ENCODE measurements around the gene DNAJA3. TPM values are rescaled to one million over a fixed set of nuclear protein-coding genes. Genes with fewer than 3 reads are reported as not detected.
A peak's percentile ranks its signal among the peaks of the same experiment; 100 is the strongest.

Gene DNAJA3
- total RNA-seq, 1 experiment from 2014 or later: 214 TPM

GRCh38 chr16:4428500-4428899 is 2.8 kb downstream of the DNAJA3 start:
- DNase-seq (ENCODE audit: extremely low read depth, low read depth): no peak

GRCh38 chr16:4431023-4431422 is 5.4 kb downstream of the DNAJA3 start:
- DNase-seq (ENCODE audit: extremely low read depth, low read depth): no peak

- DNase-seq (ENCODE audit: extremely low read depth, low read depth): no peak
Observed at GRCh38 chr16:4433228-4433627, 7.6 kb downstream of the DNAJA3 start.

GRCh38 chr16:4433914-4434787 is 8.5 kb downstream of the DNAJA3 start:
- no peak for DNase-seq (ENCODE audit: extremely low read depth, low read depth)

GRCh38 chr16:4435337-4436067 is 9.8 kb downstream of the DNAJA3 start:
- no peak for DNase-seq (ENCODE audit: extremely low read depth, low read depth)

- DNase-seq (ENCODE audit: extremely low read depth, low read depth): no peak
Observed at GRCh38 chr16:4437366-4437765, 11.7 kb downstream of the DNAJA3 start.

- DNase-seq (ENCODE audit: extremely low read depth, low read depth): no peak
Observed at GRCh38 chr16:4442371-4442770, 16.7 kb downstream of the DNAJA3 start.

- DNase-seq (ENCODE audit: extremely low read depth, low read depth): no peak
Observed at GRCh38 chr16:4443271-4443670, 17.6 kb downstream of the DNAJA3 start.

GRCh38 chr16:4443986-4444385 is 18.3 kb downstream of the DNAJA3 start:
- DNase-seq (ENCODE audit: extremely low read depth, low read depth): no peak

- no peak for DNase-seq (ENCODE audit: extremely low read depth, low read depth)
Observed at GRCh38 chr16:4450430-4450829, 24.8 kb downstream of the DNAJA3 start.

GRCh38 chr16:4450931-4451519 is 25.4 kb downstream of the DNAJA3 start:
- DNase-seq (ENCODE audit: extremely low read depth, low read depth): peak; percentile 79

GRCh38 chr16:4452674-4453073 is 27.0 kb downstream of the DNAJA3 start:
- no peak for DNase-seq (ENCODE audit: extremely low read depth, low read depth)

GRCh38 chr16:4454623-4455022 is 29.0 kb downstream of the DNAJA3 start:
- DNase-seq (ENCODE audit: extremely low read depth, low read depth): no peak

GRCh38 chr16:4455081-4455480 is 29.4 kb downstream of the DNAJA3 start:
- no peak for DNase-seq (ENCODE audit: extremely low read depth, low read depth)

GRCh38 chr16:4455951-4456350 is 30.3 kb downstream of the DNAJA3 start:
- no peak for DNase-seq (ENCODE audit: extremely low read depth, low read depth)

GRCh38 chr16:4460936-4461249 is 35.2 kb downstream of the DNAJA3 start:
- no peak for DNase-seq (ENCODE audit: extremely low read depth, low read depth)

GRCh38 chr16:4461250-4462085 is 35.8 kb downstream of the DNAJA3 start:
- no peak for DNase-seq (ENCODE audit: extremely low read depth, low read depth)

- no peak for DNase-seq (ENCODE audit: extremely low read depth, low read depth)
Observed at GRCh38 chr16:4463522-4464163, 38.0 kb downstream of the DNAJA3 start.

- no peak for DNase-seq (ENCODE audit: extremely low read depth, low read depth)
Observed at GRCh38 chr16:4465977-4466779, 40.5 kb downstream of the DNAJA3 start.

GRCh38 chr16:4467916-4468315 is 42.2 kb downstream of the DNAJA3 start:
- DNase-seq (ENCODE audit: extremely low read depth, low read depth): no peak

All from NCI-H460 (cell line).